Stimulated activated CD8-positive, alpha-beta memory T cell treated with anti-CD3 and anti-CD28 coated beads, Interleukin-4, amount 100 ng/mL, for 24 hours (primary cell): ENCODE results near the gene NPAS3.

Source experiments
- DNase-seq: peaks from one replicate; pipeline ENCODE4 v3.0.0-alpha.2; 2020; ENCODE audit warnings: low read depth

Gene NPAS3

GRCh38 chr14:33483110-33483509, 544.4 kb downstream of the NPAS3 start:
- DNase-seq = no peak

DNA sequence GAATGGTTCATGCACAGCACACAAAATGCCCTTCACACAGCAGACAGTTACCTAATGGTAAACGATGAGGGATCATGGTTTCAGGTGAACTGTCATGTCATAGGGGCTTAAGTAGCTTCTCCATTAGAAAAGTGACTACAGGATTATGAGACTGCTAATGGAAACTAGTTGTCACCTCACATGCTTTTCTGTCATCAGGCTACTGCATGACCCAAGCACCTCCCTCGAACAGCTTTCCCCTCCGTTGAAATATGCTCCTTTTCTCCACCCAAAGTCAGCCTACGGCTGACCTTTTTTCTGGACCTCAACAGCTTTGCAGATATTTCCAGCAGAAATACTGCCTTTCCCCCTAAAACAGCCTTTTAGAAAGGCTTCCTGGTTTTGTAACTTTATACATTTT, 544.9 kb downstream of the NPAS3 start:
- no peak for DNase-seq

GRCh38 chr14:33484264-33484663, 545.6 kb downstream of the NPAS3 start:
- DNase-seq = no peak

DNA sequence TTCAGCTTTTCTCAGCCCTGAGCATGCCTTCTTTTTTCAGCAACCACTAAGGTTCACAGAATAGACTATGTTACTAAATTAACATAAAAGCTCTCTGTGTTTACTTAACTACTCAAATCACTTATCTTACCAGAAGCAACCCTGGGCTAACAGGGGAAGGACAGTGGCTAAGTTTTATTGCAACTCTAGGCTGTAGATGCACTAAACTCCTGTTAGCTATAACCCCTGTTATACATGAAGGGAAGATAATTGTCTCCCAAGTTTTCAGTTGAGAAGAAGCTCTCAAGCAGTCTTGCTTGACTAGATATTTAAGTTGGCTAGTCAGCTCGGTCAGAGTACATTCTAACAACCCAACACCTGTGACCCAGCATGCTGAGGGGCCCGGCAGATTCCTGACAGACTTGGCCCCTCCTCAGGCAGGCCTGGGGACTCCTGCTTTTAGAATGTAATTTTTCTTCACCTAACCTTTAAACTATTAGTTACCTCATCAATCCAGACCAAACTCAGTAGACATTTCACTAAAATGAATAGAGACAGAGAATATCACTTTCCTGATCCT, 547.7 kb downstream of the NPAS3 start:
- DNase-seq = no peak

GRCh38 chr14:33488582-33488981, 549.9 kb downstream of the NPAS3 start:
- no peak for DNase-seq

GRCh38 chr14:33490555-33490954, 551.9 kb downstream of the NPAS3 start:
- DNase-seq = no peak

DNA sequence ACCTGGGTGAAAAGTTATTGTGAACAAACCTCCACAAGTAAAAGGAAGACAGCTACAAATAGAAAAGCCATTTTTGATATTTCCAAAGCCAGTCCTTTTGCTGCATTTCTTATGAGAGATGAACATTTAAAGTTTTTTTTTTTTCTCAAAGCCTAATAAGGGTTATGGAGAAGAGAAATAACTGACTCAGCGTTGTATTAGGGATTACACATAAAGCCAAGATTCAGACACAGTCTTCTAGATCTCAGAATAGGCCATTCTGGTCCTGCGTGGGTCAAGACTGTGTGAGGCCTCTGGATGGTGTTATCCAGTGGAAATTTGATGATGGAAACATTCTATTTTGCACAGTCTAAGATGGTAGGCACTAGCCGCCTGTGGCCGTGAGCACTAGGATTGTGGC, 552.4 kb downstream of the NPAS3 start:
- no peak for DNase-seq

DNA sequence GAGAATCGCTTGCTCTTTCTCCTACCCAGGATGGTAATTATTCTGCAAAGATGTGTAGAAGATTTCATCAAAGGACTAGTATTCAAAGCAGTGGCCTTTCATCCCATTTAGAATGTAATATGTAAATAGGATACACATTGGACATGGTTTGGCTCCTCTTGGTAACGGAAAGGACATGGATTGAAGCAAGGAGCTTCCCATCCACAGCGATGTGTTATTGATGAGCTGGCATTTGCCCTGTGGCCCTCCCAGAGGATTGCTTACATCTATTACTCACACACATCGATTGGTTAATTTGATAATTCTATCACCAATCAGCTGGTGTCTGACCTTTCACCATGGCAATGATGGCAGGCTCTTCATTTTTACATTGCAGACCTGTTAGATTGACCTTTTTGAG, 553.8 kb downstream of the NPAS3 start:
- no peak for DNase-seq

DNA sequence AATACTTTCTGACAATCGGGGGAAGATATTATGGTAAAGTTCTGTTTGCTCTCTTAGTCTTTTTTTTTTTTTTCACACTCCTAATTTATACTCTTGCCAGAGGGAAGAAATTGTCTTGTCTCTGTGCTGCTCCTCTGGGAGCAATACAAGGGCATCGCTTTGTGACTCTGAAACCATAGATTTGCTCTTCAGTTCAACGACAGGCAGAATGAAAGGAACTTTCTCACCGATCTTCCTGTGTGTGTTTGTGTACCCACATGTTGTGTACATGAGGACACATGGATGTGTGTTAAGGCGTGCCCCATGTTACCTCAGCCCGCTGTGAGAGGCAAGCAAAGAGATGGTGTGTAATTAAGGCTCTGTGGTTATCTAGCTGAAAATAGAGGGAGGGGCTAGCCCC, 554.6 kb downstream of the NPAS3 start:
- no peak for DNase-seq

GRCh38 chr14:33493990-33494389, 555.3 kb downstream of the NPAS3 start:
- no peak for DNase-seq

- DNase-seq = no peak
These were observed 561.0 kb downstream of the NPAS3 start for GRCh38 chr14:33499687-33500086.

DNA sequence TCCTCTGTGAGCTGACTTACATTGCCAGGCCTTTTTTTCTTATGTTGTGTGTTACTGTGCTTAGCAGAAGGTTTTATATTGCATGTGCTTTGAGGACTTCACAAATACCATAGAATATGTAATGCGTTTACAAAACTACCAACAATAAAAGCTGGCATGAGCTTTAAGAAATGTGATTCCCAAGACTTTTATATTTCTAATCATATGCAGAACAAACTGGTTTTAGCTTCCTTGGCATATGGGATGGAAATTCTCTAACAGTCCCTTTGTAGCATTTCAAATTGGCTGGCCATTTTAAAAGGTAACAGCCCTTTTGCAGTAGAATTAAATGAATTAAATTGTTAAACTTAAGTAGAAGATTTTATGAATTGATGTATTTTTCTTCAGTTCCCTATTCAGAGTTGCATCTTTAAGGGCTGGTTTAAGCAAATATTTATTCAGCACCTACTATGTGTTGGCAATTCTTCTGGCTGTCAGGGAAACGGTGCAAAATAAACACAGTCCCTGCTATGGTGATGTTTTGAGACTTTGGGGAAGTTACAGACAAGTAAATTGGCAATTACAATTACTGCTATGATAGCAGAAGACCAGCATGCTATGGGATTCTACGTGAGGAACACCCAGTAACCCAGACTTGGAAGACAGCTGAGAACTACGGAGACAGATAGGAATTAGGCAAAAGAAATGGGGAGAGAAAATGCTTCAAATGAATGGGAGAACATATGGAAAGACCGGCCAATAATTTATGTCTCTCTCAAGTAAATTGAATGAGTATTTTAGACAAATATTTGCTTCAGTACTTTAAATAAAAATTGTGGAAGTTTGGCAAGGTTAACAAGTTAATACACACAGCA, 565.8 kb downstream of the NPAS3 start:
- DNase-seq = no peak

DNA sequence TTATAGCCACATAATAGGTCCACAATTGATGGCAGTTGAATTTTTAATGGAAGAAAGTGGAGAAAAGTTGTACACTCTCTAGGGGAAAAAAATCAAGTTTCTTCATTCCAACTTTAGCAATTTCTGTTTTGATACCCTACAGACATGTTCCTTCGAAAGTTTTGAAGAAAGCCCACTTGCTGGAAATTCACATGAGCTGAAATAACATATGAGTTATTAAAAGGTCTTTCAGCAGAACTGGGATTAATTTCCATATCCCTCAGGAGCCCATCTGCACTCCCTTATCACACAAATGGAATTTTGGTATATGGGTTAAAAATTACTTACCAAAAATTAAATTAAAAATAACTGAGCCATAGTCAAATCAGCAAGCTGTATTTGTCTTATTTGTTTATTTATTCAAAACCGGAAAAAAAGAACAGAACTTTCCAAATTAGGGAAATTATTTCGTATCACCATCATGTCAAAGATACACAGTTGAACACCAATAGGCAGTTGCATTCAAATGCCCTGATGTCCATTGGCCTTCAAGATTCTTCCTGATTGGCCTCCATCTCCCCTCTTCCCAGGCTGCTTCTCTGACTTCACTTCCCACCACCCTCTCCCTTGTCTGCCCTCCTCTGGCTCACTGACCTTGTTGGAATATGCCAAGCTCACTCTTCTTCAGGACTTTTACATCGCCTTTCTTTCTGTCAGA, 566.7 kb downstream of the NPAS3 start:
- no peak for DNase-seq

DNA sequence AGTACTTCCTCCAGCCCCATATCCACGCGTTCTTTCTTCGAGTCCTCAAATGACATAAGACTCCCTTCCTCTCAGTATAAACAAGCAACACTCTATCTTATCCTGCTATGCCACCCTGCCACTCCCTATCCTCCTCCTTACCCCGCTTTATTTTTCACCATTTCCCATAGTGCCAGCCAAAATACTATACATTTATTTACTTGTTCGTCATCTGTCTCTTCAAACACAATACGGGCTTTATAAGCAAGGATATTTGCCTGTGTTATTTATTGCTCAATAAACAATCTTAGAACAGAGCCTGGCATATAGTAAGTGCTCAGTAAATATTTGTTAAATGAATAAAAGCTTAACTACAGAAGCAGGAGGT, 567.3 kb downstream of the NPAS3 start:
- DNase-seq = no peak

DNA sequence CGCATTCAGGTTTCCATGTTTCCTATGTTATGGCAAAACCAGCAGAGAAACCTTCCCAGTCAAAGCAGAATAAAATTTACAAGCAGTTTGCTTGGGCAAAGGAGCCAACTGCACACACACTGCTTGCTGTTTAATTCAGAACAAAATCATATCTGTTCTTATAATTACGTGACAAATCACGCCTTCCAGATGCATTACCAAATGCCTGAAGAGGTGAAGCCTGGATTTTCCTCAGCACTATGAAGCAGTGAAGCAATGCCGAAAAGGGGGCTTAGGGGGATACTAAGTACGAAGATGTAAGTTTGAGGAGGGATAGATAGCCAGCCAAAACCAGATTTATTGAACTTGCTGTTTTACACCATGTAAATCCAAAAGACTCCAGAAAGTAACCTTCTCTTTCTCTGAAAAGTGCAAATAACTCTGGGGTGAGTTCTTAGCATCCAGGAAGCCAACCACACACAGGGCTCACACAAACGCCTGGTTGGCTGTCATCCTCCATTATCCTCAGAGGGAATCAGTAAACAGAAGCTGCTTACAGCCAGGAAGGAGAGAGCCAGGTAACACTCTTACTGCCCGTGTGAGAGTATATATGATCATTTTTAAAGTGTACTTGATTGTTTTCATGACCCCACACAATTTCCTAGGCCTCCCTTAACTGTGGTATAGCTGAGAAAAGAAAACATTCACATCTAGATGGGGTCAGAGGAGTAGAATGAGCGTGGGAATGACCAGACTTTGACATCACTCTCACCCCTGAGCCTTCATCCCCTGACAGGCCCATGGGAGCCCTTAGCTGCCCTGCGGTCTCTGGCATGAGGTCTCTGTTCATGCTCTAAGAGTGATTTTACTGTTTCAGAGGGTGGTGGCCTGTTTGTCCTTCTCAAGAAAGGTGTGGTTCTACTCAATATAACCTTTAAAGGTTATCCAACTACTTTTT, 569.7 kb downstream of the NPAS3 start:
- DNase-seq = no peak

DNA sequence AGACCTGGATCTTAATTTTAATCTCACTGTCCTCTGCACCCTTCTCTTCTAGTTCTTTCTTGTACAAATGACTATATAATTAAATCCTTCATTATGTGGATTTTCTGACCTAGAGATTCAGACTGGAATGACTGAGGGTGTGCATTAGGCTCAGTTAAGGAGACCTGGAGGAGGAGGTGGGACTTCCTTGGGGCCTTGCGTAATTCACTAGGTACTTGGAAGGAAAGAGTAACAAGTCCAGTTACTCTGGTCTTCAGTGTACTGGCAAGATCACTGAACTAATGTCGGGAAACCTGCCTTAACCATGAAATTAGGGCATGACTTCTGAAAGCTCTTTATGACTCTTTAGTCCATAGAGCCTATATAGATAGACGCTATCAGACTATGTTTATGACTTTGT, 570.8 kb downstream of the NPAS3 start:
- DNase-seq = no peak

GRCh38 chr14:33510063-33510481, 571.4 kb downstream of the NPAS3 start:
- no peak for DNase-seq

DNA sequence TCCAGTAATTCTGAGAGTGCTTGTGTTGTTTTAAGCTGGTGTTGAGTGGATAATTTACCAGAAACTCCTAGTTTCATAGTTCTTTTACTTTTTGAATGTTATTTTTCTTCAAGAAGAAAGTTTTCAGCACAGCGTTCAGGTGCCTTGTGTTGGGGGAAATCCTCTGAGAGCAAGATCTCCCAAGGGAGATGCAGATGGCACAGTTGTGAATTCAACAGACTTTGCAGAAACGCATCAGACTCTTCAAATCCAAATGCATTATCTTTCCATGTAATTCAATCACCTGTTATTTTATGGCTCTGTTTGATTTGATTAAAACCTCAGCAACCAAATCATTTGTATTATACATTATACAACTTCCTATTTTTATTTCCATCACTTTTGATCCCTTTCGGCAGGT, 572.3 kb downstream of the NPAS3 start:
- DNase-seq = no peak

DNA sequence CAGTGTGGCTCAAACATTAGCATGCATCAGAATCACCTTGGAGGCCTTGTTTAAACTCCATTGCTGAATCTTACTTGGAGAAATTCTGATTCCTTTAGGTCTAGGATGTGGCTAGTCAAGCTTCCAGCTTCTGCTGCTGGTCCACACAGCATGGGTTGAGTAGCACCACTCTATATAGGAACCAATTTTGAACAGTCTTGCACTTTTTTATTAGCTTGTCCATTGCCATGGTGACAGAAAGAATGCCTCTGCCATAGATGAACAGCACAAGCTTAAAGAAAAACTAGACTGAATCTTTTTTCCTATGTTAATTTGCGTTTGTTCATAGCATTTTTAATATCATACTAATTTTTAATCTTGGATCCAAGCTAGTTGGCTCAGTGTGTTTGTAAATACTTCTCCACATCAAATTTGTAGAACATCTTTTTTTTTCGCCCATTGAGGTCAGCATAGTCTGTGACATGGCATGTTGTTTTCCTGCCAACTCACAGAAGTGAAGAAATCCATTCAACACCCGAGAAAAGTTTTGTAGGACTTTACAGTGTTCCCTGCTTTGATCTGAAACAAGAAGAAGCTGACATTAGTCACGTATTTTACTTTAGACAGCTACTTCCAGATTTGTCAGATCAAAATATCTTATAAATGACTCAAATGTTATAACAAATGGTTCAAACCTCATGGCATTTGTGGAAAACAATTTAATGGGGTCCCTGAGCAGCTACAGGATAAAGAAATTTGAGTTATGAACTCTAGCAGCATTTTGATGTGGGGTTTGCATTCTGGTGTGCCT, 573.4 kb downstream of the NPAS3 start:
- no peak for DNase-seq

GRCh38 chr14:33515441-33515840, 576.8 kb downstream of the NPAS3 start:
- DNase-seq = no peak

- no peak for DNase-seq
These were observed 577.2 kb downstream of the NPAS3 start for GRCh38 chr14:33515899-33516298.
